Activated CD8-positive, alpha-beta memory T cell treated with anti-CD3 and anti-CD28 coated beads, Interleukin-2, amount 10 ng/mL, durations not matched to agents 7 days and 5 days (primary cell): Measurements from ENCODE around the gene ANO6. TPM values are rescaled to one million over a fixed set of nuclear protein-coding genes. Genes with fewer than 3 reads are reported as not detected.

ENCODE experiments used
- ATAC-seq: fragments of 150-1000 bp; cut with Tn5 transposase; one replicate; pipeline ENCODE4 v1.10.0; 2021; ENCODE audit warnings: moderate library complexity
- CTCF ChIA-PET: fragments of 350-600 bp; sonication (Branson Sonifier 250); formaldehyde crosslinking; loops from one replicate; lab custom pipeline; 2021; ENCODE audit warnings: antibody characterized with exemption; lab: Charles Lee
- DNase-seq: peaks from one replicate; pipeline ENCODE4 v3.0.0-alpha.2; 2020
- H3K27ac Mint-ChIP-seq: one replicate; pipeline ENCODE4 v1.8.0; 2021; ENCODE audit warnings: mild to moderate bottlenecking, mixed read lengths
- H3K27me3 Mint-ChIP-seq: one replicate; pipeline ENCODE4 v1.8.0; 2021; ENCODE audit warnings: mixed read lengths
- H3K36me3 Mint-ChIP-seq: one replicate; pipeline ENCODE4 v1.8.0; 2021; ENCODE audit warnings: mild to moderate bottlenecking, mixed read lengths
- H3K4me1 Mint-ChIP-seq: one replicate; pipeline ENCODE4 v1.8.0; 2021; ENCODE audit warnings: mixed read lengths
- H3K4me3 Mint-ChIP-seq: one replicate; pipeline ENCODE4 v1.8.0; 2021; ENCODE audit warnings: mild to moderate bottlenecking, moderate library complexity, mixed read lengths
- H3K9me3 Mint-ChIP-seq: one replicate; pipeline ENCODE4 v1.8.0; 2022; ENCODE audit warnings: low read depth, mixed read lengths
- total RNA-seq, 2 experiments: library from RNA; stranded (reverse); gene quantifications; one replicate each; pipeline ENCODE4 v1.2.3, GENCODE V29; 2021

The ANO6 gene
- total RNA-seq, 2 experiments from 2014 or later: 21.7 to 22.6 TPM

DNA sequence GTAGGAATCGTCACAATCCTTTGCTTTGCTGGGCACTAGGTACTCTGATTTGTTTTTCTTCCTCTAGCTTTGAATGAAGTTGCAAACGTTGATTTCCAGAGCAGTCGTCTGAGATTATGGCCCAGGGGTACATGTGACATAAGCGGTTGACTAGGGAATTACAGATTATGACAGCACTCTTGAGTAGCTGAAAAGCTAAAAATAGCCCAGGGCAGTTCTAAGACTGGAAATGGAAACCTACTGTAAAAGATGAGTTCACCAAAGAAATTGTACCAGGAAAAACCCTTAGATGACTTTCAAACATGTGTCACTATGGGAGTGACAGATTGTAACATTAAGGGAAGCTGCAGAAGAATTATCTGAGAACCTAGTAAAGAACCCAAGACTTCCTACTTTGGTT, 108.5 kb downstream of the ANO6 start:
- DNase-seq: no peak
- H3K4me3 Mint-ChIP-seq: no peak overlapping the region
- no peaks in the 10 kb centered on the region for H3K27me3 Mint-ChIP-seq
- peaks cover 14% of the 10 kb centered on the region for H3K4me1 Mint-ChIP-seq
- CTCF ChIA-PET: interaction anchor here (0.7 to 0.8 kb wide), 2 partner anchors 12 to 128 kb away, joined by 3 to 4 read pairs; no protein-coding TSS in a partner anchor
- no peak overlapping the region for H3K27ac Mint-ChIP-seq
- H3K9me3 Mint-ChIP-seq: no peaks in the 10 kb centered on the region
- H3K36me3 Mint-ChIP-seq: peaks cover 16% of the 10 kb centered on the region
- no peak for ATAC-seq

DNA sequence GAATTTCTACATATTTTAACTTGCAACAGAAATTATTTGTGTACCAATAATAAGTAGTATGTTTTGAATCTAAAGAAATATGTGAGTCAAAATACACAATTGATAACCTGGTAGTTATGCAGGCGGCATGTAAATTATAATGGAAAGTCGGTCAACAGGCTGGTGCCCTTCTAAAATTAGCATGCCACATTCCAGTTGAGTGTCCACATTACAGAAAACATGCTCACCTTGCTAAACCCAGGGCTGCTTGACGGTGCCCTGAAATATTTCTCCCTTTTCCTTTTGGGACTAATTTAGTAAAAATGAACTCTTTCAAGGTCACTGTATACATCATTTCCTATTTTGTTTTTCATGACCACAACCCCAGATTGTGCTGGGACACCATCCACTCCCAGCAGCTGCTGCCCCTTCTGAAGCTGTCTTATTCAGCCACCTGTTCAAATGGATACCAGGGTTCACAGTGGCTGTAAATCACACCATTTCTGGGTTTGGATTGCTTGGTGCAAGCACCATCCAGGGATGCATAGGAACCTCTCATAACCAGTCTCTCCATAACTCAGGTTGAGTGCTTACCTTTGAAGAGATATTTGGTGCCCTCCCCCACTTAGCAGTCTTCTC, 110.6 kb downstream of the ANO6 start:
- H3K36me3 Mint-ChIP-seq: peaks cover 9% of the 10 kb centered on the region
- H3K9me3 Mint-ChIP-seq: no peaks in the 10 kb centered on the region
- ATAC-seq (no peak), DNase-seq (no peak)
- peaks cover 15% of the 10 kb centered on the region for H3K4me1 Mint-ChIP-seq
- CTCF ChIA-PET: no interaction called here
- no peak overlapping the region for H3K27ac Mint-ChIP-seq
- H3K27me3 Mint-ChIP-seq: no peaks in the 10 kb centered on the region
- no peak overlapping the region for H3K4me3 Mint-ChIP-seq

DNA sequence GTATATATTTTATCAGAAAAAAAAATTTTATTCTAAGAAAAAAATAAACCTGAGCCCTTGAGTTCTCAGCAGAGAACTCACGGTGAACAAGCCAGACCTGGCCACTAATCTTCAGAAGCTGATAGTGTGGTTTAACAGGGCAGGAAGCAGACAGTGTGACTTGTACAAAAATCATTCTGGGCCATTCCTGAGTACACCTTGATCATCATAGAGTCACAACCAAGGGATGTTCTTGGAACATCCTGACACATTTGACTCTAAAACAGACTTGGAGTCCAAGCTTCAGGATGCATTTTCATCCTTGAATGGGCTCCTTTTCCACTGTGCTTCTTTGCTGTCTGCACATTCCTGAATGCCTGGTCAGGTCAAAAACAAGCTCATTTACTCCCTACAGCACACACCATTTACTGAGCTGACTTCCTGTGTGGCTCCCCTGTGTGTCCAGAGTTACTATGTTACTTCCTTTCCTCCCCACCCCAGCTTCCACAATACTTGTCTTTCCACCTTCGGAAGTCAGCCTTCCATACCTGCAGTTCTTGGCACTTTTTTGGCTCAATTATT, 112.0 kb downstream of the ANO6 start:
- ATAC-seq: no peak
- no peak for DNase-seq
- no peak overlapping the region for H3K4me3 Mint-ChIP-seq
- peaks cover 14% of the 10 kb centered on the region for H3K36me3 Mint-ChIP-seq
- no peak overlapping the region for H3K27ac Mint-ChIP-seq
- CTCF ChIA-PET: interaction anchor here (0.7 kb wide), 1 partner anchor 197 kb away, joined by 3 read pairs; no protein-coding TSS in a partner anchor
- H3K9me3 Mint-ChIP-seq: no peaks in the 10 kb centered on the region
- no peaks in the 10 kb centered on the region for H3K27me3 Mint-ChIP-seq
- H3K4me1 Mint-ChIP-seq: peaks cover 20% of the 10 kb centered on the region

DNA sequence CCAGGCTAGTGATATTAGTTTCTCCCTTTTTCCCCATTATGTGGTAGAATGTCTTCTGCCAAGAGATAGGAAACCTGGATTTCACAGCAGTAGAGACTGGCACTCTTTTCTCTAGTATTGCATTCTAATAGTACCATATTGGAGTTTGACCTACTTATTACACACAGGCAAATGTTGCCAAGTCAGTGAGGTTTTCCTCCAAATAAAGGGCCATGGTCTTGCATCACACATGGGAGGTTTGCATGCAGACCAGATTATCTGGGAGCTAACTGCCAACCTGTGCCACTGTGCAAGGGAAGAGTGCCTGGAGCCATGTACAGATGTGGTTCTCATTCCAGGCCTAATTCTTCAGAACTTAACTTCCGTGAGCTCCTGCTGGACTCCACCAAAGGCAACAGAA, 113.3 kb downstream of the ANO6 start:
- H3K4me1 Mint-ChIP-seq: peaks cover 20% of the 10 kb centered on the region
- H3K4me3 Mint-ChIP-seq: no peak overlapping the region
- H3K9me3 Mint-ChIP-seq: no peaks in the 10 kb centered on the region
- ATAC-seq (no peak), DNase-seq (no peak)
- CTCF ChIA-PET: interaction anchor here (0.6 kb wide), 1 partner anchor 161 kb away, joined by 3 read pairs; no protein-coding TSS in a partner anchor
- H3K27me3 Mint-ChIP-seq: no peaks in the 10 kb centered on the region
- H3K27ac Mint-ChIP-seq: no peak overlapping the region
- H3K36me3 Mint-ChIP-seq: peaks cover 14% of the 10 kb centered on the region

DNA sequence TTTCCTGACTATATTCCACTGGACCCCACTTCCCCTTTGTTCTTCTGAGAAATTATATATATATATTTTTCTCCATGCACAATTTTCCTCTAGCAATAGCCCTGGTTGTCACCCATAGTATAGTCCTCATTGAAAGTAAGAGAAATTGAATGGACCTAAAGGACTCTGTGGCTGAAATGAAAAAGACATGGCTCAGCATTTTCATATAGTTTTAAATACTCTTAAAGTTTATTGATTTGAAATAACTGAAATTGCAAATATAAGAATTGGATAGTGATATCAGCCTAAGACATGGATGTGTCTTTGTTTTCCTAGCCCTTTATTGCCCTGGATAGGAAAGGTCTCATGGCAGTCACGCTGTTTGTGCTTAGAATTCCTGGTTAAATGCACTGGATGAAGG, 113.8 kb downstream of the ANO6 start:
- CTCF ChIA-PET: interaction anchor here (0.6 kb wide), 1 partner anchor 161 kb away, joined by 3 read pairs; no protein-coding TSS in a partner anchor
- DNase-seq (no peak), ATAC-seq (no peak)
- Mint-ChIP-seq H3K27ac (no peak overlapping the region), H3K27me3 (no peaks in the 10 kb centered on the region), H3K36me3 (peaks cover 15% of the 10 kb centered on the region), H3K4me1 (peaks cover 15% of the 10 kb centered on the region), H3K4me3 (no peak overlapping the region), H3K9me3 (no peaks in the 10 kb centered on the region)

DNA sequence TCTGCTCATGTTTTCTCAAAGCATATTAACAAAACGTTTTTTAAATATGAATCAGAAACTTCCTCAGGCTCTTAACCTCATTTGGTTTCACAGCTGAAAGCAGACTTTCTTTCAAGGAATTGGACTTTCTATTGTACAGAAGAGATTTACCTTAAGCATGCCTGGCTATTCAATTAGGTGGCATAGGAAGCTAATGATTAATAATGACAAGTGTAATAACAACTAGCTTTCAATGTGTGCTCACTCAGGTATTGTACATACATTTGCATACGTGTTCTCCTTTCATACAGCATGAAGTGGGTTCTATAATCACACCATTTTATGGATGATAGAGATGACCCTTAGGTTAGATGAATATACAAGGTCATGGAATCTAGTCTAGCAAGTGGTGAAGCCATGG, 115.7 kb downstream of the ANO6 start:
- CTCF ChIA-PET: no interaction called here
- peaks cover 14% of the 10 kb centered on the region for H3K4me1 Mint-ChIP-seq
- no peak overlapping the region for H3K4me3 Mint-ChIP-seq
- H3K9me3 Mint-ChIP-seq: no peaks in the 10 kb centered on the region
- DNase-seq (no peak), ATAC-seq (no peak)
- no peaks in the 10 kb centered on the region for H3K27me3 Mint-ChIP-seq
- H3K36me3 Mint-ChIP-seq: peaks cover 16% of the 10 kb centered on the region
- no peak overlapping the region for H3K27ac Mint-ChIP-seq

DNA sequence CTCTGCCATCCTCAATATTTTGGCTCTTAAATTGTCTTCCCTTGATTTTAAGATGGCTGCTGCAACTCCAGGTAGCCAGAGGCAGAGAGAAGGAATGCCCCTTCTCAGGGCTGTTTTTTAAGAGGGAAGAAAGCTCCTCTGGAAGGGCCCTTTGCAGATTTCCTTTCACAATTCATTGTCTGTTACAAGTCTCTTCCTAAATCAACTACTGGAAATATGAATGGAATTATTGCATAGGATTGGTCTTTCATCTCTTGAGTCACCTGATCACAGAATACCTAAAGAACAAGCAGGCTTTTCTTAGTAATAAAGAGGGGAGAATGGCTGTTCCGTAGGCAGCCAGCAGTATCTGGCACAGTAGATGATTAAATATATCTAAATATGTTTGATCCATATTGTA, 118.5 kb downstream of the ANO6 start:
- Mint-ChIP-seq H3K4me3 (no peak overlapping the region), H3K27me3 (no peaks in the 10 kb centered on the region), H3K9me3 (no peaks in the 10 kb centered on the region), H3K36me3 (peaks cover 16% of the 10 kb centered on the region), H3K27ac (no peak overlapping the region), H3K4me1 (peaks cover 7% of the 10 kb centered on the region)
- CTCF ChIA-PET: no interaction called here
- DNase-seq (no peak), ATAC-seq (no peak)

DNA sequence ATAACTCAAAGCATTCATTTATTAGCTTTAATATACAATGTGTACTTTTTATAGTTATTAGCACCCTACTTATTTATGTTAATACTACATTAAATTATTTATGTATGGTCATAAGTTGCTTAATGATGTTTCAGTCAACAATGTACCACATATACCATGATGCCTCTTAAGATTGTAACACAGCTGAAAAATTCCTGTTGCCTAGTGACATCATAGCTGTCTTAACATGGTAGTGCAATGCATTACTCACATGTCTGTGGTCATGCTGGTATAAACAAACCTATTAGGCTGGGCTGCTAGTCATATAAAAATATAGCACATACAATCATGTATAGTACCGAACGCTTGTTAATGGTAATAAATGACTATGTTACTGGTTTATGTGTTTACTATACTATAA, 120.4 kb downstream of the ANO6 start:
- ATAC-seq: no peak
- H3K27me3 Mint-ChIP-seq: no peaks in the 10 kb centered on the region

DNA sequence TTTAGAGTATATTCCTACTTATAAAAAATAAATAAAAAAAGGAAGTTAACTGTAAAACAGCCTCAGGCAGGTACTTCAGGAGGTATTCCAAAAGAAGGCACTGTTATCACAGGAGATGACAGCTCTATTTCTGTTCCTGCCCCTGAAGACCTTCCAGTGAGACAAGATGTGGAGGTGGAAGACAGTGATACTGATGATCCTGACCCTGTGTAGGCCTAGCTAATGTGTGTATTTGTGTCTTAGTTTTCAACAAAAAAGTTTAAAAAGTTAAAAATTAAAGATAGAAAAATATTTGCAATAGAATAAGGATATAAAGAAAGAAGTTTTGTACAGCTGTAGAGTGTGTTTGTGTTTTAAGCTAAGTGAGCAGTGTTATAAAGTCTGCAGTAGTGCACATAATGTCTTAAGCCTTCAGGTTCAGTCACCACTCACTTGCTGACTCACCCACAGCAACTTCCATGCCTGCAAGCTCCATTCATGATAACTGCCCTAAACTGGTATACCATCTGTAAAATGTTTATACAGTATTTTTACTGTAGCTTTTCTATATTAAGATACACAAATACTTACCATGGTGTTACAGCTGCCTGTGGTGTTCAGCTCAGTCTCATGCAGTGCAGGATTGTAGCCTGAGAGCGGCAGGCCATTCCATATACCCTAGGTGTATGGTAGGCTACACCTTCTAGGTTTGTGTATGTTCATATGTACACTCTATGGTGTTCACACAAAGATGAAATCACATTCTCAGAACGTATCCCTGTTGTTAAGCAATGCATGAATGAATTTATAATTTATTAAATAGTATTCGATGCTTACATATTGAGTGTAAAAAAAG, 121.1 kb downstream of the ANO6 start:
- no peak overlapping the region for H3K4me3 Mint-ChIP-seq
- peaks cover 2% of the 10 kb centered on the region for H3K4me1 Mint-ChIP-seq
- no peak overlapping the region for H3K27ac Mint-ChIP-seq
- peaks cover 15% of the 10 kb centered on the region for H3K36me3 Mint-ChIP-seq
- ATAC-seq (no peak), DNase-seq (no peak)
- no peaks in the 10 kb centered on the region for H3K27me3 Mint-ChIP-seq
- CTCF ChIA-PET: interaction anchor here (0.5 to 1.0 kb wide), 2 partner anchors 12 to 74 kb away, joined by 3 read pairs; no protein-coding TSS in a partner anchor
- no peaks in the 10 kb centered on the region for H3K9me3 Mint-ChIP-seq

More for the DNA sequence above, 120.4 kb downstream of the ANO6 start:
- no peak overlapping the region for H3K27ac Mint-ChIP-seq
- peaks cover 16% of the 10 kb centered on the region for H3K36me3 Mint-ChIP-seq
- no peaks in the 10 kb centered on the region for H3K9me3 Mint-ChIP-seq
- no peak overlapping the region for H3K4me3 Mint-ChIP-seq
- peaks cover 5% of the 10 kb centered on the region for H3K4me1 Mint-ChIP-seq
- CTCF ChIA-PET: interaction anchor here (0.5 to 1.0 kb wide), 2 partner anchors 11 to 73 kb away, joined by 3 read pairs; no protein-coding TSS in a partner anchor
- DNase-seq: no peak

DNA sequence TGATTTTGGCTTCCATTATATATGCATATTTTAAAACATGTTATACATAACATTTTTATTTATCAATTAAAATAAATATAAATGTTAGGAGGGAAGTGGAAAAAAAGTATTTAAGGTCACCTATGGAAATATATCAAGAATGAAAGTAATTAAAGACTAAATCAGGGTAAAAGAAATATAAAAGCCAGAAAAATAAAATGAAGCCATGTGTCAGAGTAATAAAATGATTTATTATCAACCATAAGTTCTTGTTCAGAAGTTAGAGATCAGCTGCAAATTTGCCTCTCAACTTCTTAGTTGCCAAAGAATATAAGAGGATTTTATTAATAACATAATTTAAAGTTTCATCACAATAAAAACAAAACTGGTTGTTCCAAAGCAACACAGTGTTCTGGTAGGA, 121.9 kb downstream of the ANO6 start:
- DNase-seq (no peak), ATAC-seq (no peak)
- Mint-ChIP-seq H3K36me3 (peaks cover 9% of the 10 kb centered on the region), H3K9me3 (no peaks in the 10 kb centered on the region), H3K4me1 (no peaks in the 10 kb centered on the region), H3K4me3 (no peak overlapping the region), H3K27ac (no peak overlapping the region), H3K27me3 (no peaks in the 10 kb centered on the region)
- CTCF ChIA-PET: no interaction called here

DNA sequence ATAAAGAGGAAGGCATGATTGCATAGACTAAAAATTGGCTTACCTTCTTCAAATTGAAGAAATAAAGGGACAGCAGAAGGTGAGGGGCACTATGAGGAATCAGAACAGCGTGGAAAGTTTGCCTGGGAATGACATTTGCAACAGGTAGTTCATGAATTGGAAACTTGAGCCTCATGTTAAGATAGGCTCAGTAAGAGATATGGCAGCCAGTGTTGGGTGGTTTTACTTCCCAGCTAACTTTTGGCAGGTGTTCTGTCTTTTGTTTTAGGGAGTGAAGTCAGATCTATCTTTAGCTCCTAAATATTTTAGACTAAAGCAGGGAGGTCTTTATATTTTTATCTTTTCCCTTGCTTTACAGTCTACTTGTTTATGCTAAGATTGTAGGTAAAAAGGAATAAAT, 122.4 kb downstream of the ANO6 start:
- Mint-ChIP-seq H3K4me3 (no peak overlapping the region), H3K9me3 (no peaks in the 10 kb centered on the region), H3K27ac (no peak overlapping the region), H3K36me3 (peaks cover 9% of the 10 kb centered on the region), H3K27me3 (no peaks in the 10 kb centered on the region), H3K4me1 (no peaks in the 10 kb centered on the region)
- no peak for DNase-seq
- CTCF ChIA-PET: no interaction called here
- no peak for ATAC-seq

DNA sequence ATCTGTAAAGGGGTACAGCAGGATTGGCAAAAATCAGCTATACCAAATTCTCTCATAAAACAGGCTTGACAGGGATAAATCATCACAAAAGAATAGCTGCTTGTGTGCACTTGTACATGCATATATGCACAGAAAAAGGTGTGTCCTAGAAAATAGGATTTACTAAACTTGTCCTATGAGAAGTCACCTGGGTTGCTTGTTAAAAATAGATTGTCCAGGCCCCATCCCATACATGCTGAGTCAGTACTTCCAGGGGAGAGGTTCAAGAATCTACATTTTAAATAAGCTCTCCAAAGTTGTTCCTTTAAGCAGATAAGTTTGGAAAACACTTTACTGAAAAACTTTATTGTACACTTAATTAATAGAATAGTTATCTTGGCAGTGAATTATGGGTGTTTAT, 123.1 kb downstream of the ANO6 start:
- Mint-ChIP-seq H3K4me3 (no peak overlapping the region), H3K9me3 (no peaks in the 10 kb centered on the region), H3K4me1 (no peaks in the 10 kb centered on the region), H3K27me3 (no peaks in the 10 kb centered on the region), H3K36me3 (peaks cover 9% of the 10 kb centered on the region), H3K27ac (no peak overlapping the region)
- CTCF ChIA-PET: no interaction called here
- DNase-seq (no peak), ATAC-seq (no peak)

DNA sequence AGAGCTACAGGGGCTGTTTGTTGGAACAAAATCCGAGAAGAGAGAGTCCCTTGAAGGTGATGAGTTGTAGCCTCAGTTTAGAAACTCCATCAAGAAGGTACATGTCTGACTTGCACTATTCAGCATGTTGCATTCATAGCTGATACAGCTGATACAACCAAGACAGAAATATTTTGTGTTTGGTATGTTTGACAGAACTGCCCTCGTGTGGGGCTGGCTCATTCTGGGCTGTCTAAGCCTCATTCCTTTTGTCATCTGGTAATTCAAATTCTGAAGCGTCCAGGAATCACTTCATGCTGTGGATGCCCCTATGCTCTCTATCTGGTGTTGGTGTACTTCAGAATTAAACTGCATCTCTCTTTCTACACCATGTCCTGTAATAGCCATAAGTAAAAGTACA, 126.3 kb downstream of the ANO6 start:
- Mint-ChIP-seq H3K27ac (no peak overlapping the region), H3K36me3 (peaks cover 8% of the 10 kb centered on the region), H3K4me3 (no peak overlapping the region), H3K27me3 (no peaks in the 10 kb centered on the region), H3K4me1 (no peaks in the 10 kb centered on the region), H3K9me3 (no peaks in the 10 kb centered on the region)
- CTCF ChIA-PET: no interaction called here
- no peak for ATAC-seq
- DNase-seq: no peak
